ENCODE data around the gene NARS2.
"Not testable (repeated sequence)": the region's sequence is repeated elsewhere in the genome, so short reads cannot be mapped to it uniquely, and the experiment has no call there.

Gene NARS2

GRCh38 chr11:78493413-78493975, 81.2 kb downstream of the NARS2 start:
- no peak for DNase-seq (ENCODE audit: low read depth in 1 of 2, low spot score in 1 of 2)

GRCh38 chr11:78492973-78493372, 81.7 kb downstream of the NARS2 start:
- no peak for DNase-seq (ENCODE audit: low read depth in 1 of 2, low spot score in 1 of 2)

- DNase-seq (ENCODE audit: low read depth in 1 of 2, low spot score in 1 of 2), result no peak
Observed at GRCh38 chr11:78489184-78489583, 85.5 kb downstream of the NARS2 start.

- no peak for DNase-seq (ENCODE audit: low read depth in 1 of 2, low spot score in 1 of 2)
Observed at GRCh38 chr11:78478536-78478935, 96.1 kb downstream of the NARS2 start.

- DNase-seq (ENCODE audit: low read depth in 1 of 2, low spot score in 1 of 2), result no peak
Observed at GRCh38 chr11:78476066-78476465, 98.6 kb downstream of the NARS2 start.

GRCh38 chr11:78474451-78474850, 100.2 kb downstream of the NARS2 start:
- DNase-seq (ENCODE audit: low read depth in 1 of 2, low spot score in 1 of 2), result no peak

GRCh38 chr11:78472905-78473304, 101.8 kb downstream of the NARS2 start:
- DNase-seq (ENCODE audit: low read depth in 1 of 2, low spot score in 1 of 2), result no peak

- DNase-seq (ENCODE audit: low read depth in 1 of 2, low spot score in 1 of 2), result no peak
Observed at GRCh38 chr11:78472382-78472781, 102.3 kb downstream of the NARS2 start.

- no peak for DNase-seq (ENCODE audit: low read depth in 1 of 2, low spot score in 1 of 2)
Observed at GRCh38 chr11:78470861-78471442, 103.7 kb downstream of the NARS2 start.

- DNase-seq (ENCODE audit: low read depth in 1 of 2, low spot score in 1 of 2), result no peak
Observed at GRCh38 chr11:78469896-78470295, 104.8 kb downstream of the NARS2 start.

GRCh38 chr11:78467931-78468330, 106.7 kb downstream of the NARS2 start:
- DNase-seq (ENCODE audit: low read depth in 1 of 2, low spot score in 1 of 2), result no peak

- DNase-seq (ENCODE audit: low read depth in 1 of 2, low spot score in 1 of 2), result no peak
Observed at GRCh38 chr11:78467370-78467769, 107.3 kb downstream of the NARS2 start.

GRCh38 chr11:78465169-78465942, 109.3 kb downstream of the NARS2 start:
- no peak for DNase-seq (ENCODE audit: low read depth in 1 of 2, low spot score in 1 of 2)

GRCh38 chr11:78464787-78465168, 109.9 kb downstream of the NARS2 start:
- not testable (repeated sequence) for DNase-seq (ENCODE audit: low read depth in 1 of 2, low spot score in 1 of 2)

- DNase-seq (ENCODE audit: low read depth in 1 of 2, low spot score in 1 of 2), result no peak
Observed at GRCh38 chr11:78460471-78460870, 114.2 kb downstream of the NARS2 start.

GRCh38 chr11:78459738-78460137, 114.9 kb downstream of the NARS2 start:
- no peak for DNase-seq (ENCODE audit: low read depth in 1 of 2, low spot score in 1 of 2)

GRCh38 chr11:78457448-78457847, 117.2 kb downstream of the NARS2 start:
- no peak for DNase-seq (ENCODE audit: low read depth in 1 of 2, low spot score in 1 of 2)

- no peak for DNase-seq (ENCODE audit: low read depth in 1 of 2, low spot score in 1 of 2)
Observed at GRCh38 chr11:78453140-78453935, 121.3 kb downstream of the NARS2 start.

- DNase-seq (ENCODE audit: low read depth in 1 of 2, low spot score in 1 of 2), result no peak
Observed at GRCh38 chr11:78451371-78452150, 123.1 kb downstream of the NARS2 start.

GRCh38 chr11:78450866-78451265, 123.8 kb downstream of the NARS2 start:
- DNase-seq (ENCODE audit: low read depth in 1 of 2, low spot score in 1 of 2), result no peak

- no peak for DNase-seq (ENCODE audit: low read depth in 1 of 2, low spot score in 1 of 2)
Observed at GRCh38 chr11:78449866-78450265, 124.8 kb downstream of the NARS2 start.
